ENCODE measurements around the gene PLA2G7. TPM values are rescaled to one million over a fixed set of nuclear protein-coding genes. Genes with fewer than 3 reads are reported as not detected.

PLA2G7 gene
- total RNA-seq, 1 experiment from 2014 or later: 0.41 TPM

DNA sequence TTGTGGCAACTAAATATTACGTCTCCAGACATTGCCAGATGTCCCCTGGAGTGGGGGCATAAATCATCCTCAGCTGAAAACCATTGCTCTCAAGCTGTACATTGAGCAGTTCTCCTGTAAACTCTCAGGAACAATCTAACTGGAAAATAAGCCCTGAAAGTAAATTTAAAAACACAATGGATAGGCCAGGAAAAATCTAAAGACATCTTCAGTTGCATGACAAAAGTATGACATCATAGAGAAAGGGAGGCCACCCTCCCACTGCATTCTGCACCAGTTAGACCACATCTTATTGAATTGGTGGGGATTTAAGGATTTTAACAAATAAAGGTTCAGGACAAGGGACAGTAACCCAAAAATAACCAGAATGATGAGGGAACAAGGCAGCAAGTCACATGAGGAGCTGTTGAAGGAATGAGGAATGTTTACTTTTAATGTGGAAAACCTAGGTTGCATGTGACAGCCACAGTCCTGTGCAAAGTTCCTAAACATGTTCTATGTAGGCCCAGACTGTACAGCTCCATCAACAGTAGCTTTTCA, 5.3 kb downstream of the PLA2G7 start:
- intact Hi-C loops (cut with micrococcal nuclease; ENCODE audit: unreplicated experiment) (no loop called here), in situ Hi-C loops (cut with HindIII; ENCODE audit: low pct_unique_long_range_greater_than_20kb, low sequenced_read_pairs) (no loop called here)
- Histone ChIP-seq H3K27me3 (ENCODE audit: control insufficient read depth, insufficient read depth, low read length) (peaks cover 7% of the 10 kb centered on the region), H3K27ac (ENCODE audit: low read length) (no peak overlapping the region), H3K4me1 (ENCODE audit: control insufficient read depth, insufficient read depth, low read length) (no peaks in the 10 kb centered on the region), H3K4me3 (ENCODE audit: low read depth in 2 of 2, low read length in 2 of 2) (no peak overlapping the region), H3K36me3 (ENCODE audit: control insufficient read depth, insufficient read depth, low read length) (no peaks in the 10 kb centered on the region), H3K9me3 (ENCODE audit: control insufficient read depth, insufficient read depth, low read depth, low read length) (no peaks in the 10 kb centered on the region)
- DNase-seq (ENCODE audit: low read depth, low spot score) (no peak), ATAC-seq (no peak)
- CTCF ChIA-PET: interaction anchor here (0.7 kb wide), 1 partner anchor 515 kb away, joined by 3 read pairs; no protein-coding TSS in a partner anchor
- no TSS peak for BruUV-seq (replicated peaks)
- TF ChIP-seq POLR2AphosphoS5 (IDR thresholded peaks at IDR 0.05; ENCODE audit: low read depth, low read length): no peak
- no peak for TF ChIP-seq SIN3A (IDR thresholded peaks at IDR 0.05; ENCODE audit: borderline replicate concordance, insufficient read depth, low read depth, low read length)
- no peak for TF ChIP-seq TCF7L2 (IDR thresholded peaks at IDR 0.05; ENCODE audit: low read depth, low read length)
- no peak for TF ChIP-seq REST (IDR thresholded peaks at IDR 0.05; ENCODE audit: insufficient read depth in 1 of 2, low read depth in 2 of 2, low read length in 1 of 2)
- no peak for TF ChIP-seq CTCF (IDR thresholded peaks at IDR 0.05)
- POLR2A ChIA-PET: no interaction called here

DNA sequence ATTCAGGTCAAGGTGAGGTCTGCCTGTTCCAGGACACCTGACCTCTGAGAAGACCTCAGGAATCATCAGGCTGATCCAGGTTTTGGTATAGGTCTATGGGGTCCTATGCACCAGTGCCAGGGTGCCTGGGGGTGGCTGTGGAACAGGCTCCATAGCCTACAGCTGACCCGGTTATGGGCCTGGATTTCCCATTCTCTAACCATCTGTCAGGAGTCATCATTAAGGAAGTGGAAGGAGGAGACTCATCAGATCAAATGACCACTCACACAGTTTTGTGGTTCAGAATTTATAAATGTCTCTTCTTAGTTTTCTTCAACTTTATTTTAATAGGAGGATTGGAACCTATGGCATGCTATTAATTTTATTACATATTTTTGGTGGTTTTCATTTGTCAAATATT, 14.8 kb downstream of the PLA2G7 start:
- no peak for ATAC-seq

More for the DNA sequence above, 14.8 kb downstream of the PLA2G7 start:
- TF ChIP-seq CTCF (IDR thresholded peaks at IDR 0.05): no peak
- no peak for TF ChIP-seq REST (IDR thresholded peaks at IDR 0.05; ENCODE audit: insufficient read depth in 1 of 2, low read depth in 2 of 2, low read length in 1 of 2)
- TF ChIP-seq POLR2AphosphoS5 (IDR thresholded peaks at IDR 0.05; ENCODE audit: low read depth, low read length): no peak
- no TSS peak for BruUV-seq (replicated peaks)
- intact Hi-C loops (cut with micrococcal nuclease; ENCODE audit: unreplicated experiment) (no loop called here), in situ Hi-C loops (cut with HindIII; ENCODE audit: low pct_unique_long_range_greater_than_20kb, low sequenced_read_pairs) (no loop called here)
- no peak overlapping the region for H3K27ac ChIP-seq (ENCODE audit: low read length)
- no peak for DNase-seq (ENCODE audit: low read depth, low spot score)
- no peak overlapping the region for H3K4me3 ChIP-seq (ENCODE audit: low read depth in 2 of 2, low read length in 2 of 2)
- ChIA-PET CTCF (no interaction called here), POLR2A (no interaction called here)
- no peaks in the 10 kb centered on the region for H3K9me3 ChIP-seq (ENCODE audit: control insufficient read depth, insufficient read depth, low read depth, low read length)
- H3K27me3 ChIP-seq (ENCODE audit: control insufficient read depth, insufficient read depth, low read length): peaks cover 2% of the 10 kb centered on the region; the same call in 1 of the 2 replicates
- no peaks in the 10 kb centered on the region for H3K36me3 ChIP-seq (ENCODE audit: control insufficient read depth, insufficient read depth, low read length)
- no peaks in the 10 kb centered on the region for H3K4me1 ChIP-seq (ENCODE audit: control insufficient read depth, insufficient read depth, low read length)

All from Panc1 (cell line).